Smooth muscle cell (in vitro differentiated cells): Measurements from ENCODE around the gene PRUNE2. TPM values are rescaled to one million over a fixed set of nuclear protein-coding genes. Genes with fewer than 3 reads are reported as not detected.

ENCODE experiments used
- DNase-seq: peaks from one replicate; lab custom pipeline; 2025; ENCODE audit not compliant: unreplicated experiment; lab: John Stamatoyannopoulos, UW
- H2AFZ ChIP-seq: fragments of 200-600 bp; sonication (generic); 2 replicates; pipeline ENCODE4 v1.6.0; 2016; ENCODE audit warnings: antibody characterized with exemption, low read depth, mild to moderate bottlenecking
- H3F3A ChIP-seq: fragments of 200-600 bp; sonication (generic); 2 replicates; pipeline ENCODE4 v1.6.0; 2017; ENCODE audit warnings: antibody characterized with exemption, low read depth
- H3K27ac ChIP-seq: fragments of 200-600 bp; sonication (generic); 2 replicates; pipeline ENCODE4 v1.5.1; 2016; ENCODE audit warnings: low read depth, mild to moderate bottlenecking
- H3K27me3 ChIP-seq: fragments of 200-600 bp; sonication (generic); 2 replicates; pipeline ENCODE4 v1.6.1; 2016; ENCODE audit warnings: low read depth, mild to moderate bottlenecking
- H3K36me3 ChIP-seq: fragments of 200-600 bp; sonication (generic); 2 replicates; pipeline ENCODE4 v1.5.1; 2016; ENCODE audit warnings: low read depth
- H3K4me1 ChIP-seq: fragments of 200-600 bp; sonication (generic); 2 replicates; pipeline ENCODE4 v1.5.1; 2016; ENCODE audit warnings: low read depth
- H3K4me2 ChIP-seq: fragments of 200-600 bp; sonication (generic); 2 replicates; pipeline ENCODE4 v1.6.0; 2016; ENCODE audit warnings: mild to moderate bottlenecking
- H3K4me3 ChIP-seq: fragments of 200-600 bp; sonication (generic); 2 replicates; pipeline ENCODE4 v1.5.1; 2016; ENCODE audit warnings: mild to moderate bottlenecking
- H3K79me2 ChIP-seq: fragments of 200-600 bp; sonication (generic); 2 replicates; pipeline ENCODE4 v1.6.0; 2016; ENCODE audit warnings: low read depth, mild to moderate bottlenecking
- H3K9ac ChIP-seq: fragments of 200-600 bp; sonication (generic); 2 replicates; pipeline ENCODE4 v1.6.0; 2016; ENCODE audit warnings: low read depth
- H3K9me3 ChIP-seq: fragments of 200-600 bp; sonication (generic); replicated peaks from 2 replicates; pipeline ENCODE4 v1.5.1; 2016; ENCODE audit warnings: low read depth
- H4K20me1 ChIP-seq: fragments of 200-600 bp; sonication (generic); 2 replicates; pipeline ENCODE4 v1.6.0; 2016; ENCODE audit warnings: low read depth
- CTCF ChIP-seq: fragments of 200-600 bp; sonication (generic); IDR thresholded peaks from 2 replicates; pipeline ENCODE4 v1.5.1; 2017; ENCODE audit warnings: borderline replicate concordance, mild to moderate bottlenecking, antibody characterized with exemption; ENCODE audit not compliant: insufficient read depth, poor library complexity, severe bottlenecking
- WGBS: methylation state at CpG from one replicate; pipeline ENCODE4 v1.1.7; 2016; ENCODE audit warnings: low lambda C conversion rate; 5-methylcytosine and 5-hydroxymethylcytosine counted together
- polyA plus RNA-seq: library from polyadenylated mRNA; unstranded; fragments of >200 nt; fragmentation: Nextera tagmentation; extraction: Ambion mirVana; gene quantifications from 2 replicates; pipeline ENCODE4 v1.2.1, GENCODE V29; 2016
- total RNA-seq: library from RNA; depleted of rRNA; stranded (reverse); fragments of >200 nt; gene quantifications from 2 replicates; pipeline ENCODE4 v1.2.3, GENCODE V29; 2014

PRUNE2 gene
- total and polyA plus RNA-seq, 2 experiments from 2014 or later, result 0.79 to 1.9 TPM

- Histone ChIP-seq H4K20me1 (no peaks in the 10 kb centered on the region), H3K4me3 (no peak overlapping the region), H3K9ac (no peak overlapping the region), H3K4me1 (no peaks in the 10 kb centered on the region), H3K27ac (no peak overlapping the region), H3K79me2 (no peaks in the 10 kb centered on the region), H3K36me3 (no peaks in the 10 kb centered on the region), H2AFZ (no peak overlapping the region), H3K4me2 (no peak overlapping the region), H3K27me3 (no peaks in the 10 kb centered on the region), H3F3A (no peaks in the 10 kb centered on the region), H3K9me3 (no peaks in the 10 kb centered on the region)
- no peak for TF ChIP-seq CTCF
- 85% methylated on average over 5 of the region's 5 CpGs for WGBS
- DNase-seq, result no peak
These were observed 109.6 kb downstream of the PRUNE2 start for GRCh38 chr9:76796296-76796695.

GRCh38 chr9:76793784-76794431, 112.0 kb downstream of the PRUNE2 start:
- Histone ChIP-seq H3K4me3 (no peak overlapping the region), H3K27ac (no peak overlapping the region), H3F3A (no peaks in the 10 kb centered on the region), H2AFZ (no peak overlapping the region), H3K9me3 (no peaks in the 10 kb centered on the region), H3K27me3 (no peaks in the 10 kb centered on the region), H3K4me2 (no peak overlapping the region), H3K4me1 (no peaks in the 10 kb centered on the region), H3K36me3 (no peaks in the 10 kb centered on the region), H3K79me2 (no peaks in the 10 kb centered on the region), H4K20me1 (no peaks in the 10 kb centered on the region), H3K9ac (no peak overlapping the region)
- no peak for TF ChIP-seq CTCF
- 97% methylated on average over 15 of the region's 15 CpGs for WGBS
- no peak for DNase-seq

GRCh38 chr9:76789840-76790239, 116.1 kb downstream of the PRUNE2 start:
- Histone ChIP-seq H3K27me3 (no peaks in the 10 kb centered on the region), H3K4me1 (no peaks in the 10 kb centered on the region), H3K27ac (no peak overlapping the region), H2AFZ (no peak overlapping the region), H3K4me3 (no peak overlapping the region), H3F3A (no peaks in the 10 kb centered on the region), H4K20me1 (no peaks in the 10 kb centered on the region), H3K9me3 (no peaks in the 10 kb centered on the region), H3K4me2 (no peak overlapping the region), H3K36me3 (no peaks in the 10 kb centered on the region), H3K9ac (no peak overlapping the region), H3K79me2 (no peaks in the 10 kb centered on the region)
- TF ChIP-seq CTCF, result no peak
- DNase-seq, result no peak
- WGBS, result 94% methylated on average over 1 of the region's 1 CpG

- Histone ChIP-seq H3K4me2 (no peak overlapping the region), H3K79me2 (no peaks in the 10 kb centered on the region), H3F3A (no peaks in the 10 kb centered on the region), H3K27me3 (no peaks in the 10 kb centered on the region), H3K4me1 (no peaks in the 10 kb centered on the region), H2AFZ (no peak overlapping the region), H3K4me3 (no peak overlapping the region), H3K27ac (no peak overlapping the region), H3K36me3 (no peaks in the 10 kb centered on the region), H3K9me3 (no peaks in the 10 kb centered on the region), H4K20me1 (no peaks in the 10 kb centered on the region), H3K9ac (no peak overlapping the region)
- TF ChIP-seq CTCF, result no peak
- WGBS, result 94% methylated on average over 11 of the region's 11 CpGs
- no peak for DNase-seq
These were observed 118.2 kb downstream of the PRUNE2 start for GRCh38 chr9:76787677-76788076.
